NCI-H69 (cell line): ENCODE results near the gene CLTA.
"Not testable (repeated sequence)": the region's sequence is repeated elsewhere in the genome, so short reads cannot be mapped to it uniquely, and the experiment has no call there.

Experiments used
- DNase-seq: peaks from one replicate; lab custom pipeline; 2025; lab: John Stamatoyannopoulos, UW

The CLTA gene

GRCh38 chr9:36189976-36190375 is 745 bp upstream of the CLTA start:
- peak; percentile 50 for DNase-seq

- DNase-seq = peak; percentile 64
Measured at GRCh38 chr9:36191290-36191645, 547 bp downstream of the CLTA start.

GRCh38 chr9:36191686-36192085 is 965 bp downstream of the CLTA start:
- peak; percentile 26 for DNase-seq

- peak; percentile 28 for DNase-seq
Measured at GRCh38 chr9:36192196-36192595, 1.5 kb downstream of the CLTA start.

- no peak for DNase-seq
Measured at GRCh38 chr9:36193023-36193422, 2.3 kb downstream of the CLTA start.

- DNase-seq = peak; percentile 15
Measured at GRCh38 chr9:36194326-36195000, 3.7 kb downstream of the CLTA start.

- DNase-seq = no peak
Measured at GRCh38 chr9:36204906-36205547, 14.3 kb downstream of the CLTA start.

- no peak for DNase-seq
Measured at GRCh38 chr9:36207016-36207415, 16.3 kb downstream of the CLTA start.

GRCh38 chr9:36207546-36208012 is 16.9 kb downstream of the CLTA start:
- DNase-seq = no peak

- no peak for DNase-seq
Measured at GRCh38 chr9:36208521-36209253, 18.0 kb downstream of the CLTA start.

- no peak for DNase-seq
Measured at GRCh38 chr9:36210722-36211121, 20.0 kb downstream of the CLTA start.

- no peak for DNase-seq
Measured at GRCh38 chr9:36211510-36211909, 20.8 kb downstream of the CLTA start.

GRCh38 chr9:36213387-36213786 is 22.7 kb downstream of the CLTA start:
- no peak for DNase-seq

GRCh38 chr9:36213989-36214388 is 23.3 kb downstream of the CLTA start:
- no peak for DNase-seq

- no peak for DNase-seq
Measured at GRCh38 chr9:36214571-36214970, 23.9 kb downstream of the CLTA start.

GRCh38 chr9:36217256-36217968 is 26.7 kb downstream of the CLTA start:
- no peak for DNase-seq

- DNase-seq = peak; percentile 62
Measured at GRCh38 chr9:36218011-36218410, 27.3 kb downstream of the CLTA start.

- no peak for DNase-seq
Measured at GRCh38 chr9:36218411-36218901, 27.7 kb downstream of the CLTA start.

GRCh38 chr9:36221667-36222066 is 30.9 kb downstream of the CLTA start:
- no peak for DNase-seq

GRCh38 chr9:36222449-36222848 is 31.7 kb downstream of the CLTA start:
- DNase-seq = no peak

GRCh38 chr9:36237230-36237629 is 46.5 kb downstream of the CLTA start:
- DNase-seq = no peak

GRCh38 chr9:36239205-36239604 is 48.5 kb downstream of the CLTA start:
- DNase-seq = not testable (repeated sequence)
